ENCODE data around the gene ARX. TPM values are rescaled to one million over a fixed set of nuclear protein-coding genes. Genes with fewer than 3 reads are reported as not detected.

Gene ARX
- total and polyA plus RNA-seq, 9 of the 15 experiments (the other 6 are each of a cell fraction or from before 2014, with no cell fraction given) = 0.03 TPM; not detected in 8

- FAIRE-seq = no peak
- peaks cover 13% of the 10 kb centered on the region; the same call in 2 of the 3 replicates for H3K36me3 ChIP-seq (ENCODE audit: control insufficient read depth, insufficient read depth, low read length)
- no peak for DNase-seq (ENCODE audit: extremely low read depth in 1 of 4, low spot score in 3 of 4)
- no peaks in the 10 kb centered on the region for H3K9me3 ChIP-seq (replicated peaks; ENCODE audit: control insufficient read depth, insufficient read depth, low read depth, low read length)
- WGBS (ENCODE audit: insufficient coverage, low coverage, missing lambda C conversion rate) = 79% methylated on average over 3 of the region's 3 CpGs
- ChIA-PET CTCF (ENCODE audit: low intra/inter-chr PET ratio) (no interaction called here), POLR2A (no interaction called here)
- TF ChIP-seq CREB3 (tag; conservative IDR thresholded peaks at IDR 0.05; ENCODE audit: low read depth) = no peak
- TF ChIP-seq NR0B1 (IDR thresholded peaks at IDR 0.05; ENCODE audit: partially characterized antibody) = no peak
- TF ChIP-seq MTF1 (CRISPR knock-in tag; IDR thresholded peaks at IDR 0.05; ENCODE audit: borderline replicate concordance) = no peak
- TF ChIP-seq ZKSCAN3 (CRISPR knock-in tag; IDR thresholded peaks at IDR 0.05) = no peak
- TF ChIP-seq MNT (conservative IDR thresholded peaks at IDR 0.05) = no peak
- no peak for TF ChIP-seq CHD1 (IDR thresholded peaks at IDR 0.05; ENCODE audit: low read length)
- no peak for TF ChIP-seq NR2C1 (IDR thresholded peaks at IDR 0.05)
- TF ChIP-seq NR2C1 (tag; IDR thresholded peaks at IDR 0.05) = no peak
- no peak for TF ChIP-seq ESRRB (CRISPR knock-in tag; IDR thresholded peaks at IDR 0.05; ENCODE audit: borderline replicate concordance)
- TF ChIP-seq ZFX (CRISPR knock-in tag; IDR thresholded peaks at IDR 0.05) = no peak
- no peak for TF ChIP-seq PHF8 (IDR thresholded peaks at IDR 0.05; ENCODE audit: borderline replicate concordance, low read length)
- no peak for TF ChIP-seq MIER1 (IDR thresholded peaks at IDR 0.05; ENCODE audit: low read depth)
- no peak for TF ChIP-seq PHB (CRISPR knock-in tag; IDR thresholded peaks at IDR 0.05)
- no peak for TF ChIP-seq ZNF589 (CRISPR knock-in tag; IDR thresholded peaks at IDR 0.05; ENCODE audit: low read depth)
- TF ChIP-seq ZNF408 (CRISPR knock-in tag; IDR thresholded peaks at IDR 0.05; ENCODE audit: low read depth) = no peak
- TF ChIP-seq ZNF354B (CRISPR knock-in tag; IDR thresholded peaks at IDR 0.05) = no peak
- no peak for TF ChIP-seq ZNF239 (CRISPR knock-in tag; IDR thresholded peaks at IDR 0.05)
- H4K20me1 ChIP-seq (replicated peaks; ENCODE audit: control insufficient read depth, insufficient read depth, low read length) = no peaks in the 10 kb centered on the region
- no peaks in the 10 kb centered on the region for H3K79me2 ChIP-seq (ENCODE audit: control insufficient read depth, insufficient read depth, low read length)
- in situ Hi-C loops (cut with MboI) (no loop called here), intact Hi-C loops (cut with micrococcal nuclease) (no loop called here)
- no peaks in the 10 kb centered on the region for H3K9me1 ChIP-seq (ENCODE audit: control insufficient read depth, insufficient read depth, low read length)
- no TSS peak for BruUV-seq (replicated peaks)
- H3K27ac ChIP-seq (ENCODE audit: extremely low read depth, low read depth, low read length) = no peak overlapping the region
- no peak overlapping the region for H2AFZ ChIP-seq (ENCODE audit: low read depth, low read length)
- H3K4me3 ChIP-seq = no peak overlapping the region
- no peak overlapping the region for H3K4me2 ChIP-seq (ENCODE audit: insufficient read depth, low read length)
- H3K4me1 ChIP-seq (replicated peaks in 1 of 2; ENCODE audit: control insufficient read depth in 2 of 2, insufficient read depth in 2 of 2, low read length in 2 of 2) = no peaks in the 10 kb centered on the region
- no peak for ATAC-seq
- no peaks in the 10 kb centered on the region for H3K27me3 ChIP-seq (ENCODE audit: control insufficient read depth in 2 of 2, insufficient read depth in 2 of 2, low read length in 2 of 2)
- H3K9ac ChIP-seq (ENCODE audit: insufficient read depth in 1 of 2, low read depth in 2 of 2, low read length in 2 of 2) = no peak overlapping the region
Observed at GRCh38 chrX:24983931-24984330, 31.8 kb downstream of the ARX start.
